T47D (cell line): Measurements from ENCODE around the gene NELL1.
A peak's percentile ranks its signal among the peaks of the same experiment; 100 is the strongest.
"Not testable (repeated sequence)": the region's sequence is repeated elsewhere in the genome, so short reads cannot be mapped to it uniquely, and the experiment has no call there.

Experiments used
- DNase-seq, 2 experiments: peaks; one replicate each; pipeline versions ENCODE4 v3.0.0 to v3.0.0-alpha.2; 2011 to 2012; ENCODE audit warnings: low read depth in 1 of 2, low spot score in 1 of 2
- JUND ChIP-seq: IDR thresholded peaks from 2 replicates; pipeline ENCODE4 v1.6.1; 2012; ENCODE audit warnings: low read depth
- in situ Hi-C: cut with HindIII; loops from 2 replicates; pipeline ENCODE4 v1.10.0; 2016; ENCODE audit warnings: low sequenced_read_pairs, low pct_unique_long_range_greater_than_20kb

NELL1 gene

GRCh38 chr11:21133722-21134121 is 464.3 kb downstream of the NELL1 start:
- no peak for DNase-seq
- no peak for TF ChIP-seq JUND
- in situ Hi-C loops = no loop called here

GRCh38 chr11:21137803-21138202 is 468.4 kb downstream of the NELL1 start:
- in situ Hi-C loops = no loop called here
- no peak for TF ChIP-seq JUND
- DNase-seq = no peak

GRCh38 chr11:21141557-21141956 is 472.2 kb downstream of the NELL1 start:
- in situ Hi-C loops, DNase-seq: not testable (repeated sequence)

- peak in 1 of 2 experiments; percentile 3 for DNase-seq
- in situ Hi-C loops = no loop called here
- no peak for TF ChIP-seq JUND
These were observed 472.6 kb downstream of the NELL1 start for GRCh38 chr11:21142007-21142406.

GRCh38 chr11:21144531-21144930 is 475.1 kb downstream of the NELL1 start:
- DNase-seq = no peak
- no peak for TF ChIP-seq JUND
- in situ Hi-C loops = no loop called here

- in situ Hi-C loops = no loop called here
- TF ChIP-seq JUND = no peak
- DNase-seq = no peak
These were observed 479.0 kb downstream of the NELL1 start for GRCh38 chr11:21148376-21148775.

GRCh38 chr11:21160140-21160539 is 490.8 kb downstream of the NELL1 start:
- no peak for TF ChIP-seq JUND
- in situ Hi-C loops = no loop called here
- no peak for DNase-seq

GRCh38 chr11:21169639-21170038 is 500.3 kb downstream of the NELL1 start:
- in situ Hi-C loops = no loop called here
- no peak for TF ChIP-seq JUND
- DNase-seq = no peak

- no peak for DNase-seq
- TF ChIP-seq JUND = no peak
- in situ Hi-C loops = no loop called here
These were observed 504.1 kb downstream of the NELL1 start for GRCh38 chr11:21173476-21173875.

- no peak for DNase-seq
- in situ Hi-C loops = no loop called here
These were observed 505.4 kb downstream of the NELL1 start for GRCh38 chr11:21174781-21175180.

GRCh38 chr11:21177379-21177778 is 508.0 kb downstream of the NELL1 start:
- in situ Hi-C loops = no loop called here
- no peak for TF ChIP-seq JUND
- DNase-seq = no peak

More at GRCh38 chr11:21174781-21175180, 505.4 kb downstream of the NELL1 start:
- no peak for TF ChIP-seq JUND

GRCh38 chr11:21179770-21180169 is 510.4 kb downstream of the NELL1 start:
- DNase-seq = no peak
- in situ Hi-C loops = no loop called here
- no peak for TF ChIP-seq JUND

- in situ Hi-C loops = no loop called here
- TF ChIP-seq JUND = no peak
- no peak for DNase-seq
These were observed 510.8 kb downstream of the NELL1 start for GRCh38 chr11:21180182-21180581.

- DNase-seq = no peak
- no peak for TF ChIP-seq JUND
- in situ Hi-C loops = no loop called here
These were observed 516.6 kb downstream of the NELL1 start for GRCh38 chr11:21185959-21186358.
